NB4 (cell line): ENCODE data around the gene FAM133A.

Experiments
- DNase-seq: peaks from one replicate; pipeline ENCODE4 v3.0.0; 2010; ENCODE audit warnings: low read depth
- H3K4me3 ChIP-seq: one replicate; pipeline ENCODE4 v1.5.1; 2011; ENCODE audit warnings: mild to moderate bottlenecking, low read depth, low read length, moderate library complexity
- CTCF ChIP-seq: IDR thresholded peaks from one replicate; pipeline ENCODE4 v1.5.1; 2012; ENCODE audit warnings: low read depth, low read length
- MAX ChIP-seq: IDR thresholded peaks from 2 replicates; pipeline ENCODE4 v1.6.1; 2011; ENCODE audit warnings: low read depth, low read length
- MYC ChIP-seq: IDR thresholded peaks from 2 replicates; pipeline ENCODE4 v1.6.1; 2011; ENCODE audit warnings: low read depth, low read length
- POLR2A ChIP-seq: IDR thresholded peaks from 2 replicates; pipeline ENCODE4 v1.6.1; 2011; ENCODE audit warnings: mild to moderate bottlenecking; ENCODE audit not compliant: insufficient read length; ENCODE audit errors: extremely low read depth

The FAM133A gene

DNA sequence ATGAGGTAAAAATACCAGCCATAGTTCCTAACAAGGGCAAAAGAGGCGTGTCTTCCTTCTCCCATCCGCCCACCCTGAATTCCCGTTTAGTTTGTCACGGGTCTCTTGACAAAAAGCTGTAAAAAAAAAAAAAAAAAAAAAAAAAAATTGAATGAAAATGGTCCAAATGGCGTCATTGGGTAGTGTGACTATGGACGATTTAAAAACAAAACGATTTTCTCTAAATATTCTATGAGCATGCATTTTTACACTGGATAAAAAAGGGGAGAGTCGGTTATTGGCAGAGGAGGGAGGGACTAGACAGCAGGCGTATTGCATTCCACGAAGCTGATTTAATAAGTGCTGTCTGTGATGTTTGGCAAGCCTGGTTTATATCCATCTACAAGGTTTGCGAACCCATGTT lies at the start of gene FAM133A:
TSS of gene FAM133A (plus strand) at position 338 of the 403 bp plus-strand sequence. CDS start 35,214 bp downstream, outside the sequence.
- DNase-seq, result no peak
- TF ChIP-seq CTCF (no peak), MAX (no peak), MYC (no peak)
- no peak within 1 kb of the TSS for H3K4me3 ChIP-seq

DNA sequence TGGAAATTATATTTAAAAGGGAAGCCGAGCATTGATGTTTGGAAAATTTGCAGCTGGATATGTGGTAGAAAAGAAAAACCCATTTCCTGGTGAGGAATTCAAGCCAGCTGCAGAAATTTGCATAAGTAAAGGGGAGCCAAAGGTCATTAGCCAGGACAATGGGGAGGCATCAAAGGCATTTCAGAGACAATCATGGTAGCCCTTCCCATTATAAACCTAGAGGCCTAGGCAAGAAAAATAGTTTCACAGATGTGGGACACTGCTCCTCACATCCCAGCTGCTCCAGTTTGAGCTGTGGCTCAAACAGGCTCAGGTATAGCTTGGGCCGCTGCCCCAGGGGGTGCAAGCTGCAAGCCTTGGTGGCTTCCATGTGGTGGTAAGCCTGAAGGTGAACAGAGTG lies 36.4 kb upstream of the FAM133A start:
- H3K4me3 ChIP-seq, result no peak overlapping the region
- TF ChIP-seq MYC (no peak), MAX (no peak), CTCF (no peak), POLR2A (no peak)
- no peak for DNase-seq

DNA sequence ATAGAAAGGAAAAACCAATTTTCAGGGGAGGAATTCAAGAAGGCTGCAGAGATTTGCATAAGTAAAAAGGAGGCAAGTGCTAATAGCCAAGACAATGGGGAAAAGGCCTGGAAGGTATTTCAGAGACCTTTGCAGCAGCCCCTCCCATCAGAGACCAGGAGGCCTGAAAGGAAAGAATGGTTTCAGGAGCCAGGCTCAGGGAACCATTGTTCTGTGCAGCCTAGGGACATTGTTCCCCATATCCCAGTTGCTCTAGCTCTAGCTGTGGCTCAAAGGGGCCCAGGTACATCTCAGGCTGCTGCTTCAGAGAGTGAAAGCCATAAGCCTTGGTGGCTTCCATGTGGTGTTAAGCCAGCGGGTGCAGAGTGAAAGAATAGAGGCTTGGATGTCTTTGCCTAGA lies 24.6 kb upstream of the FAM133A start:
- DNase-seq, result no peak
- no peak overlapping the region for H3K4me3 ChIP-seq
- TF ChIP-seq MAX (no peak), CTCF (no peak), MYC (no peak), POLR2A (no peak)

GRCh38 chrX:93660575-93660974 lies 13.4 kb upstream of the FAM133A start:
- H3K4me3 ChIP-seq, result no peak overlapping the region
- TF ChIP-seq MYC (no peak), CTCF (no peak)
- DNase-seq, result no peak

DNA sequence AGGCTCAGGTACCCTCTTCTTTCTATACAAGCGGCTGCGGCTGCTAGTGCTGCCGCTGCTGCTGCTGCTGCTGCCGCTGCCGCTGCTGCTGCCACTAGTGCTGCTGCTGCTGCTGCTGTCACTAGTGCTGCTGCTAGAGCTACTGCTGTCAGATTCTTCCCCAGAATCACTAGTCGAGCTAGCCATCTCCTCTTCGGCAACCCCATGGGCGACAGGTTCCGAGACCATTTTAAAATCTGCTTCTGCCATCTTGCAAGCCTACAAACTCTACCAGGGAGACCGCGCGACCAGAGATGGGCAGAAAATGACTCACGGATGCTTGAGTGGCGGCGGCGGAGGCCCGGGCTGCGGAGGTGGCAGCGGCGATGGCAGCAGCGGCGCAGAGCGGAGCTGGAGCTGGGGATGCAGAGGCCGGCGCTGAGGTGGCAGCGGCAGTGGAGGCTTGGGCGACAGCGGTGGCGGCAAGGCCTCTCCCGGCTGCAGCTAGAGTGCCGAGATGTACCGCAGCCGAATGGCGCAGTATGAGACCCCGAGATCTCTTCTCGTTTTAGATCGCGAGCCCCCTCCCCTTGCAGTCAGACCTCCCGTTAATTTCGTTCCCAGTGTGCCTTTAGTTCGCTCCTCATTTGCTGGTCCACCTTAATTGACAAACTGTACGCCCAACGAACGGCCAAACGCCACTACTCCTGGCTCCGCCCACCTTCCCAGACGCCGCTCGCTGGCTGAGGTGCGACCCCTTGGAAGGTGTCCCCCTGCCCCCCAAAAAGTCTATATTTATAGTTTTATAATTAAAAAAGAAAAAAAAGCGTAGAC lies 744 bp upstream of the FAM133A start, which contains the start of gene NAP1L3:
TSS of gene NAP1L3 (minus strand) at position 523 of the 813 bp plus-strand sequence. CDS start at position 249, 274 bp downstream.
- no peak for DNase-seq
- no peak for TF ChIP-seq CTCF
- TF ChIP-seq MAX, result no peak
- TF ChIP-seq POLR2A, result no peak
- no peak for TF ChIP-seq MYC
- no peak within 1 kb of the TSS for H3K4me3 ChIP-seq
